HepG2 (cell line): ENCODE measurements around the gene DTX4. TPM values are rescaled to one million over a fixed set of nuclear protein-coding genes. Genes with fewer than 3 reads are reported as not detected.
A peak's percentile ranks its signal among the peaks of the same experiment; 100 is the strongest.

Experiments
- CREM ChIP-seq, 2 experiments: sonication (generic) in 1 of 2; formaldehyde crosslinking in 1 of 2; IDR thresholded peaks; 2 replicates each; pipeline versions ENCODE4 v1.4.0 to v1.6.1; 2016 to 2020; ENCODE audit warnings: antibody characterized with exemption in 1 of 2, mild to moderate bottlenecking in 1 of 2, missing genetic modification reagents in 1 of 2
- EEA1 ChIP-seq: sonication (generic); formaldehyde crosslinking; IDR thresholded peaks from 2 replicates; pipeline ENCODE4 v1.5.1; 2020; ENCODE audit warnings: mild to moderate bottlenecking, missing genetic modification reagents, borderline replicate concordance
- HNF1B ChIP-seq: sonication (generic); formaldehyde crosslinking; IDR thresholded peaks from 2 replicates; pipeline ENCODE4 v1.5.1; 2020; ENCODE audit warnings: mild to moderate bottlenecking, moderate library complexity, missing genetic modification reagents
- LCORL ChIP-seq, 2 experiments: fragments of 450-650 bp in 1 of 2; sonication (generic) in 1 of 2; formaldehyde crosslinking in 1 of 2; IDR thresholded peaks; 2 replicates each; pipeline versions ENCODE4 v1.5.0 to v1.6.1; 2017 to 2020; ENCODE audit warnings: antibody characterized with exemption in 1 of 2, missing genetic modification reagents in 1 of 2
- MED8 ChIP-seq: sonication (generic); formaldehyde crosslinking; IDR thresholded peaks from 2 replicates; pipeline ENCODE4 v1.8.1; 2023; ENCODE audit warnings: mild to moderate bottlenecking, missing genetic modification reagents; ENCODE audit not compliant: insufficient replicate concordance
- MXI1 ChIP-seq: IDR thresholded peaks from 3 replicates; pipeline ENCODE4 v1.6.1; 2012; ENCODE audit warnings: low read depth, low read length, inconsistent platforms, borderline replicate concordance
- NFE2 ChIP-seq: sonication (generic); formaldehyde crosslinking; IDR thresholded peaks from 2 replicates; pipeline ENCODE4 v1.4.0; 2020; ENCODE audit warnings: missing genetic modification reagents
- PAXIP1 ChIP-seq: sonication (generic); formaldehyde crosslinking; conservative IDR thresholded peaks from 2 replicates; pipeline ENCODE4 v1.4.0; 2020; ENCODE audit warnings: mild to moderate bottlenecking, missing genetic modification reagents, moderate library complexity
- PPARG ChIP-seq: conservative IDR thresholded peaks from 2 replicates; pipeline ENCODE4 v1.6.1; 2016; ENCODE audit warnings: missing biosample characterization, missing genetic modification reagents
- TFE3 ChIP-seq: IDR thresholded peaks from 2 replicates; pipeline ENCODE4 v1.6.1; 2016
- THAP7 ChIP-seq: sonication (generic); formaldehyde crosslinking; IDR thresholded peaks from 2 replicates; pipeline ENCODE4 v1.8.1; 2023; ENCODE audit warnings: mild to moderate bottlenecking, missing genetic modification reagents
- TRAFD1 ChIP-seq: sonication (generic); formaldehyde crosslinking; IDR thresholded peaks from 2 replicates; pipeline ENCODE4 v1.5.1; 2020; ENCODE audit warnings: missing genetic modification reagents, mild to moderate bottlenecking, borderline replicate concordance
- ZBTB42 ChIP-seq: sonication (generic); formaldehyde crosslinking; IDR thresholded peaks from 2 replicates; pipeline ENCODE4 v1.5.0; 2020; ENCODE audit warnings: mild to moderate bottlenecking, missing genetic modification reagents
- ZGPAT ChIP-seq: IDR thresholded peaks from 2 replicates; pipeline ENCODE4 v1.6.1; 2016; ENCODE audit warnings: mild to moderate bottlenecking
- ZNF430 ChIP-seq: sonication (generic); formaldehyde crosslinking; IDR thresholded peaks from 2 replicates; pipeline ENCODE4 v1.9.0; 2021; ENCODE audit warnings: mild to moderate bottlenecking, missing genetic modification reagents
- ZNF629 ChIP-seq: sonication (generic); formaldehyde crosslinking; conservative IDR thresholded peaks from 2 replicates; pipeline ENCODE4 v1.5.0; 2020; ENCODE audit warnings: missing genetic modification reagents
- ZNF841 ChIP-seq: sonication (generic); formaldehyde crosslinking; IDR thresholded peaks from 2 replicates; pipeline ENCODE4 v1.8.1; 2023; ENCODE audit warnings: missing genetic modification reagents, borderline replicate concordance
- polyA plus RNA-seq, 8 experiments: library from polyadenylated mRNA; depleted of rRNA in 3 of 8; stranded (reverse) in 7 of 8; unstranded in 1 of 8; fragments of >200 nt; fragmentation: Illumina TruSeq in 4 of 8; extraction: Trizol in 4 of 8; gene quantifications; 2 replicates each; pipeline versions ENCODE4 v1.2.1 to v1.2.3, GENCODE V29; 2011 to 2016; ENCODE audit warnings: low read depth in 4 of 8, missing spikeins in 1 of 8, mixed read lengths in 1 of 8; ENCODE audit not compliant: insufficient read depth in 1 of 8
- total RNA-seq, 5 experiments: library from RNA; depleted of rRNA; stranded (reverse); fragments of >200 nt; fragmentation: Illumina TruSeq; extraction: Trizol; gene quantifications; 2 replicates each; pipeline ENCODE4 v1.2.3, GENCODE V29; 2016; ENCODE audit warnings: low read depth in 1 of 5

Gene DTX4
- total and polyA plus RNA-seq, 2 of the 13 experiments (the other 11 are each of a cell fraction or from before 2014, with no cell fraction given) = 0.67 to 5.6 TPM

- TF ChIP-seq ZGPAT (CRISPR knock-in tag) (no peak), LCORL (IDR thresholded peaks at IDR 0.05) (no peak), LCORL (CRISPR knock-in tag; IDR thresholded peaks at IDR 0.05) (peak; percentile 13; the same call in 1 of the 2 replicates), PPARG (CRISPR knock-in tag) (no peak), CREM (IDR thresholded peaks at IDR 0.05) (no peak), CREM (CRISPR knock-in tag; IDR thresholded peaks at IDR 0.05) (no peak), ZNF629 (CRISPR knock-in tag) (no peak), MED8 (CRISPR knock-in tag) (no peak), TRAFD1 (no peak; the same call in 1 of the 2 replicates), MXI1 (peak; percentile 41; the same call in 1 of the 3 replicates), PAXIP1 (CRISPR knock-in tag) (no peak), ZNF430 (CRISPR knock-in tag) (no peak; the same call in 1 of the 2 replicates), NFE2 (no peak), EEA1 (no peak), TFE3 (CRISPR knock-in tag) (no peak), ZNF841 (CRISPR knock-in tag) (no peak; the same call in 1 of the 2 replicates), HNF1B (CRISPR knock-in tag) (no peak), ZBTB42 (CRISPR knock-in tag) (no peak), THAP7 (CRISPR knock-in tag) (no peak)
These were observed at the start of gene DTX4 (continued) for GRCh38 chr11:59171508-59172322.
